HL-60 (cell line): ENCODE data around the gene RUNX2.

ENCODE experiments used
- DNase-seq, 2 experiments: peaks; one replicate each; pipeline ENCODE4 v3.0.0-alpha.2; 2010 to 2020; ENCODE audit warnings: low read depth in 1 of 2, low spot score in 1 of 2
- H3K27ac ChIP-seq: fragments of 250-450 bp; sonication (Bioruptor Pico); replicated peaks from 2 replicates; pipeline ENCODE4 v1.5.1; 2020; ENCODE audit warnings: mild to moderate bottlenecking, moderate library complexity
- H3K27me3 ChIP-seq: fragments of 250-450 bp; sonication (Bioruptor Pico); 2 replicates; pipeline ENCODE4 v1.5.1; 2021; ENCODE audit warnings: mild to moderate bottlenecking, moderate library complexity; ENCODE audit not compliant: insufficient read depth, poor library complexity, severe bottlenecking
- H3K4me3 ChIP-seq: replicated peaks from 2 replicates; pipeline ENCODE4 v1.5.1; 2011; ENCODE audit warnings: mild to moderate bottlenecking, control low read depth, low read length; ENCODE audit not compliant: insufficient read depth
- CTCF ChIP-seq: IDR thresholded peaks from one replicate; pipeline ENCODE4 v1.5.1; 2011; ENCODE audit warnings: low read length, control low read depth, inconsistent platforms; ENCODE audit not compliant: insufficient read depth
- GABPA ChIP-seq: IDR thresholded peaks from 2 replicates; pipeline ENCODE4 v1.6.1; 2012; ENCODE audit warnings: low read depth
- POLR2AphosphoS5 ChIP-seq: IDR thresholded peaks from 2 replicates; pipeline ENCODE4 v1.6.1; 2012; ENCODE audit warnings: low read depth
- REST ChIP-seq: IDR thresholded peaks from 2 replicates; pipeline ENCODE4 v1.6.1; 2012; ENCODE audit warnings: low read depth; ENCODE audit not compliant: insufficient replicate concordance
- SPI1 ChIP-seq: IDR thresholded peaks from 2 replicates; pipeline ENCODE4 v1.6.1; 2012; ENCODE audit warnings: low read depth, mild to moderate bottlenecking, borderline replicate concordance

The RUNX2 gene

GRCh38 chr6:45432977-45433376, 104.8 kb downstream of the RUNX2 start:
- Histone ChIP-seq H3K27ac (no peak overlapping the region), H3K4me3 (no peak overlapping the region), H3K27me3 (no peaks in the 10 kb centered on the region)
- no peak for DNase-seq
- no peak for TF ChIP-seq SPI1

- Histone ChIP-seq H3K27me3 (no peaks in the 10 kb centered on the region), H3K27ac (peak overlapping the region; percentile 84), H3K4me3 (no peak overlapping the region)
- DNase-seq = no peak
- TF ChIP-seq GABPA = no peak
Measured at GRCh38 chr6:45433533-45434380, 105.6 kb downstream of the RUNX2 start.

- no peak overlapping the region for H3K4me3 ChIP-seq
- no peak for DNase-seq
- TF ChIP-seq POLR2AphosphoS5 = no peak
- TF ChIP-seq SPI1 = no peak
- TF ChIP-seq GABPA = no peak
- no peak for TF ChIP-seq CTCF
- no peak for TF ChIP-seq REST
- peak overlapping the region; percentile 84 for H3K27ac ChIP-seq
- H3K27me3 ChIP-seq = no peaks in the 10 kb centered on the region
Measured at GRCh38 chr6:45434381-45434700, 106.2 kb downstream of the RUNX2 start.

- Histone ChIP-seq H3K27ac (peak overlapping the region; percentile 84), H3K27me3 (no peaks in the 10 kb centered on the region), H3K4me3 (no peak overlapping the region)
- DNase-seq = peak; percentile 70 to 72
- TF ChIP-seq SPI1 (no peak), GABPA (no peak), CTCF (no peak), REST (no peak), POLR2AphosphoS5 (no peak)
Measured at GRCh38 chr6:45436544-45437438, 108.7 kb downstream of the RUNX2 start.
